CD4-positive, alpha-beta T cell treated with Interleukin-10 for 1 hour (primary cell): Measurements from ENCODE around the gene OR10H3.
"Not testable (repeated sequence)": the region's sequence is repeated elsewhere in the genome, so short reads cannot be mapped to it uniquely, and the experiment has no call there.

ENCODE experiments used
- DNase-seq: peaks from one replicate; pipeline ENCODE4 v3.0.0-alpha.2; 2020

The OR10H3 gene, protein sequence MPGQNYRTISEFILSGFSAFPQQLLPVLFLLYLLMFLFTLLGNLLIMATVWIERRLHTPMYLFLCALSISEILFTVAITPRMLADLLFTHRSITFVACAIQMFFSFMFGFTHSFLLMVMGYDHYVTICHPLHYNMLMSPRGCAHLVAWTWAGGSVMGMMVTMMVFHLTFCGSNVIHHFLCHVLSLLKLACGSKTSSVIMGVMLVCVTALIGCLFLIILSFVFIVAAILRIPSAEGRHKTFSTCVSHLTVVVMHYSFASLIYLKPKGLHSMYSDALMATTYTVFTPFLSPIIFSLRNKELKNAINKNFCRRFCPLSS

GRCh38 chr19:15737722-15738121 lies at the start of gene OR10H3:
Gene OR10H3 (plus strand): TSS chr19:15737985. CDS start chr19:15741393, 3,408 bp downstream.
- DNase-seq: no peak

- DNase-seq: no peak
Observed at GRCh38 chr19:15696654-15697194, 41.1 kb upstream of the OR10H3 start.

DNA sequence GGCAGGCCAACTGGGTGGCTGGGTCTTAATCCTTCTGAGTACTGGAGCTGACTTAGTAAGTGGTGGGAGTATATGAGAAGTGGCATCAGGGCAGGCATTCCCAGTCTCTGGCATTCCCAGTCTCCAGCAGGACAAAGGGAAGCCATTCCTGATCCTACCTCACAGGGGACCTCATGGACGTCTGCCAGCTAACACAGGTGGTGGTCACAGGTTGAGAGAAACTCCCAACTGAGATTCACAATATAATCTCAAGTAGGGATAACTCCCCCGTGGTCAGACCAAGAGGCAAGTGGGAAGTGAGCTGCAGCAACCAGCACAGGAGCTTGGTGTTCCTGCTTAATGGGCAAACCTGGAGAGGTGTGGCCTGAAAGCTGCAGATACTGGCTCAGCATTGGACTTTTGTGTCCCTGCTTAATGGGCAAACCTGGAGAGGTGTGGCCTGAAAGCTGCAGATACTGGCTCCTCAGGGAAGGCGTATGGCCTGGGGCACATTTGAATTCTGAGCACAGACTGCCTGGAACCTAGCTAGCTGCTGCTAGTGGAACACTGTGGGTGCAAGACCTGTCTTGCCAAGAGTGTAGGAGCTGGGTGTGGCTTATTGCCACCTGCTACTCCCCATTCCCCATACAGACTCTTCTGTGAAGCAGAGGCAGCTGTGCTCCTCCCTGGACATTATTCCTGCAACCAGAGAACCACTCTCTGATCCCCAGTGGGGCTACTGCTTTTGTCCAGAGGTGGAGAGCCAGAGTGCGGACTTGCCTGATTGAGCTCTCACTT lies 35.8 kb upstream of the OR10H3 start:
- no peak for DNase-seq

DNA sequence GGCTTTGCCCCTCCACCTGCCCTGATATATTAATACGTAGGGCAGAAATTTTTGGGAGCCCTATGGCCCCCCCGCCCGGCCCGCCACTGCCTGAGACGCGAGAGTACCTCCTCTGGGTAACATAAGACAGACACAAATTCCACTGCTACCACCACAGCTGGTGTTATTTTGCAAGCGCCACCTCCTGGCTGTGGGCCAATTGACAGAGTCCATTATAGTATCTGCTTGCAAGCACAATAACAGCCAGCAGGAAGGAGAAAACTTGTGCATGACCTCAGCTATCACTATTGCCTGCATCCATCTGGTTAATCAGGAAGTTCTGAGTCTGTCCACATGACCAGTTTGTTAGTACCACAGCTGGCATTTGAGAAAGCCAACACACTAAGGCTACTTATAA lies 35.3 kb upstream of the OR10H3 start:
- DNase-seq: peak; percentile 16

- no peak for DNase-seq
Observed at GRCh38 chr19:15714638-15715037, 23.1 kb upstream of the OR10H3 start.

GRCh38 chr19:15715642-15716041 lies 22.1 kb upstream of the OR10H3 start:
- no peak for DNase-seq

DNA sequence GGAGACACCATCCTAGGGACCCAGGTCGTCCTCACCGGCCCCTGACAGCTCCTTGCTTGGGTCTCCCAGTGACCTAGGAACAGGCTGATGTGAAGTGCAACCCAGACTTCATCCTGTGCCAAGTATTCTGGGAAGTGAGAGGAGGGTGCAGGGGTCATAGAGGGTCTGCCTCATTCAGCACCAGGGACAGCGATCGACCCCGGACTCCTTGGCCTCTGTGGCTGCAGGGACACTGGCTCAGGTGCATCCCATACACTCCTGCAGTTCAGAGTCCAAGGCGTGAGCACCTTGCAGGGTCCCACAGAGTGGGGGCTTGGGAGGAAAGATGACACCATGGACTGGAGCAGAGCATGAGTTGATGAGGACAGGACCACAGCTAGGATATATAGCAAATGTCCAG lies 20.0 kb upstream of the OR10H3 start:
- DNase-seq: no peak

DNA sequence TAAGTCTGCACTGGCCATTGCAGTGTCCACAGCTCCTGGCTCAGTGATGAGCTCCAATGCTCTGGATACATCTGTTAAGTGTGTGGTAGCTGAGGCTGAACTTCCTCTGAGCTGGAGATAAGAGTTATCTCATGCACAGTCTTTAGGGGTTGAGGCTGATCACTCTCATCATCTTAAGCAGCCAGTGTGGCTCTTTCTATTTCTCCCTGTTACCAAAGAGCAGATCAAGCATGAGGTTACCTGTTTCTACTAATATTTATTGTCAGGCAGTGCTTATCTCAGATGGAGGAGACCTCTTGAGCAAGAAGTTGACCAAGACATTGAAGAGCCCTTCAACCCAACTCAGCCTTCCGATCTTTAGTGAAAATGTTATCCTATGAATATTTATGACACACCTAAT lies 16.5 kb upstream of the OR10H3 start:
- DNase-seq: no peak

DNA sequence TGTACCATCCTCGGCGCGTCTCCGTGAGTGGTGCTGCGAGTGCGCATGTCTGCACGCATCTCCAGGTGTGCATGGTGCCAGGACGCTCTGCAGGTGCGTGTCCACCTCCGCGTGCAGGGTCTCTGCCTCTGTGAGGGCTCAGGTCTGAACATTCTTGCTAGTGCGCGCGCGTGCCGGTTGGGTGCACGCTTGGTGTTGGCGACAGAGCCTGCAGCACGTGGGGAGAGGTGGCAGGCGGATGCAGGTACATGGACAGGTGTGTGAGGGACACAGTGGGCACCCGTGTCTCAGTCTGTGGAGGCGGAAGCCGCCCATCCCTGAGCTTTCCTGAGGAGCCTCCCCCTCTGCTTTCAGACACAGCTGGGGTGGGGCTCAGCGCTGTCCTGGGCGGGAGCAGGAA lies 14.8 kb upstream of the OR10H3 start:
- DNase-seq: no peak

DNA sequence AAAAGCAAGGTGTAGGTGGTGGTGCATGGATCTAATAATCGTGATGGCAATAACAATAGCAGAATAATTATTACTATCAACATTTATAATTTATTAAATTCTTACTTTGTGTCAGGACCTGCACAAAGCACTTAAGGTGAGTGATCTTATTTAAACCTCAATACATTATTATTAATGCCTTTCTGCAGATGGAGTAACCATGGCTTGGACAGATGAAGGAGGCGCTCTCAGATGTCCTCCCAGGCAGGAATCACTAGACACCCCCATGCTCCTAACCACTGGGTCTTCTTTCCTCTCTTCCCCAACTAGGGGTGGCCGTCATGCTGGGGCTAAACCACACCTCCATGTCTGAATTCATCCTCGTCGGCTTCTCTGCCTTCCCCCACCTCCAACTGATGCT lies 10.1 kb upstream of the OR10H3 start, which contains the start of gene OR10H2:
Gene OR10H2 (plus strand): TSS at position 301 of the 400 bp plus-strand sequence. CDS start 20 bp downstream, at position 321.
- DNase-seq: no peak

GRCh38 chr19:15730538-15730937 lies 7.2 kb upstream of the OR10H3 start:
- DNase-seq: no peak

- no peak for DNase-seq
Observed at GRCh38 chr19:15732388-15732787, 5.4 kb upstream of the OR10H3 start.

DNA sequence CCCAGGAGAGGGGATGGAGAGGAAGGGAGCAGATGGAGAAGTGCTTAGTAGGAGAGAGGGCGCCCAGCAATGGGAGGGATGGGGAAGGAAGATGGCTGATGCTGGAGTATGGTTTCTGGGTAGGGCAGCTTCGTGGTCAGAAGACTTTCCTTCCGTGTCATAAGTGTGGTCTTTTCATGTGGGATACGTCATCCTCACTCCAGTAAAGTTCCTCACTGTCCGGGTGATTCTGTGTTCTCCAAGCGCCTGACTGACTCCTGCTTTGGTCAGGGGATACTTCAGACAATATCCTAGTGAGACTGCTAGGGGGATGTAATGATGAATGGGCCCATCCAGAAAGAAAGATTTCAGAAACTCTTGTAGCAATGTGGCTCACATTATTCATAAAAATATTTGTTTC lies 3.9 kb upstream of the OR10H3 start:
- no peak for DNase-seq

- DNase-seq: no peak
Observed at GRCh38 chr19:15740785-15741184, 3.0 kb downstream of the OR10H3 start.

GRCh38 chr19:15748239-15748638 lies 10.5 kb downstream of the OR10H3 start:
- no peak for DNase-seq

GRCh38 chr19:15758379-15758778 lies 20.6 kb downstream of the OR10H3 start:
- no peak for DNase-seq

DNA sequence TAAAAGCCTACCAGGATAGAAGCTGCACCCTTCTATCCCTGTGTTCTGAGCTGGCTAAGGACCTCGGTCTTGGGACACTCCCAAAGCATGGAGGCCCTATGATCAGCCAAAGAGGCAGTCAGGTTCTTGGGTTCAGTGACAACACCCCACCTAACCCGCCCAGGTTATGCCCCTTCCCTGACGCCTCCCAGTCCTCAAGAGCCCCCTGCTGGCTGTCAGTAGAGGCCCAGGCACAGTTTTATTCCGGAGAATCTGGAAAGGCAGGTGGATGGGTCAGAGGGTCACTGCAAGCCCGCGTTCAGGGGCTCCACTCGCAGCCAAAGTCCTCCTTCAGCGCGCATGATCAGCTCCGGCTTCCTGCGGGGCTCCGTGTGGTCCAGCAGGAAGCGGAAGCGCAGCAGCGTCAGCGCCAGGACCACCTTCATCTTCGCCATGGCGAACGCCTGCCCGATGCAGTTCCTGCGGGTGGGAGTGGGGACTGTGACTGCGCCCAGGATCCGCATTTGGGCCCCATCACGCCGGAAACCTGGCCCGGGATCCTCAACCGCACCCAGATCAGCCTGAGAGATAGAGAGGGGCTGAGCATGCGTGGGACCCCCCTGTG lies 22.3 kb downstream of the OR10H3 start:
- DNase-seq: no peak

GRCh38 chr19:15769586-15769985 lies 31.8 kb downstream of the OR10H3 start:
- DNase-seq: no peak

DNA sequence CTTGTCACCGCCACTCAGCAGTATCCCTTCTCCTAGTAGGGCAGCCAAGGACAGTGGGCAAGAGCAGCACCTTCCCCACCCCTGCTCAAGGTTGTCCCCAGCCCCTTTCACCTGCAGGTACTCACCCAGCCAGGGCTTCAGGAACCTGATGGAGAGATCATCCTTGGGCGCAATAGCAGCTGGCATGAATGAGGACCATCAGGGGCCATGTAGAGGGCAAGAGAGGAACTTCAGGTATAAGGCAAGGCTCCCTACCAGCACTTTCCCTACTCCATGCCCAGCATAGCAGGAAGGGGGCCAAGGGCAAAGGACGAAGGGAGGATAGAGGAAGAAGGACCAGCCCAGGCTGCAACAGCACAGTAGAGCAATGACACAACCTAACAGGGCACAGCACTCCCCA lies 36.4 kb downstream of the OR10H3 start:
- DNase-seq: not testable (repeated sequence)

- no peak for DNase-seq
Observed at GRCh38 chr19:15775249-15775648, 37.5 kb downstream of the OR10H3 start.

DNA sequence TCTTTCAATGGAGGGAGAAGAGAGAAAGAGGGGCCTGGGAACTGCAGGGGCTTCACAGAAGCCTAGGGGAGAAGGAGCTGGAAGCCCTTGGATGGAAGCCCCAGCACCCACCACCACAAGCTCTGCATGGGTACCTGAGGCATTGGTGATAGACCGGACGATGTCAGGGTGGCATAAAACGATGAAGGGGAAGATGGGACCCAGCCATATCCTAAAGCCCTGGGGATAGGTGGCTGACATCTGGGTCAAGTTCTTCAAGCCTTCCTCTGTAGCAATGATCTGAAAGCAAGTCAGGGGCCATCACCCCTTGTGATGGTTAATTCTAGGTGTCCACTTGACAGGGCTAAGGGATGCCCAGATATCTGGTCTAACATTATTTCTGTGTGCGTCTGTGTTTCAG lies 38.5 kb downstream of the OR10H3 start:
- no peak for DNase-seq

- DNase-seq: no peak
Observed at GRCh38 chr19:15776991-15777970, 39.5 kb downstream of the OR10H3 start.
